ENCODE data around the gene FLACC1.

Gene FLACC1

GRCh38 chr2:201246280-201246679, 110.9 kb downstream of the FLACC1 start:
- TF ChIP-seq ZNF8 (CRISPR knock-in tag; IDR thresholded peaks at IDR 0.05), result no peak
- no peak for TF ChIP-seq ZNF565 (CRISPR knock-in tag; conservative IDR thresholded peaks at IDR 0.05; ENCODE audit: low read depth)
- TF ChIP-seq TSHZ2 (CRISPR knock-in tag; IDR thresholded peaks at IDR 0.05), result no peak
- TF ChIP-seq ZNF70 (CRISPR knock-in tag; IDR thresholded peaks at IDR 0.05), result no peak
- no peak for ATAC-seq

GRCh38 chr2:201244829-201245228, 112.3 kb downstream of the FLACC1 start:
- no peak for ATAC-seq
- no peak for TF ChIP-seq ARNTL (CRISPR knock-in tag; IDR thresholded peaks at IDR 0.05; ENCODE audit: borderline replicate concordance, low read depth)
- TF ChIP-seq ZFP3 (CRISPR knock-in tag; IDR thresholded peaks at IDR 0.05), result no peak
- TF ChIP-seq OSR1 (CRISPR knock-in tag; IDR thresholded peaks at IDR 0.05), result no peak
- no peak for TF ChIP-seq GLIS3 (CRISPR knock-in tag; IDR thresholded peaks at IDR 0.05)
- TF ChIP-seq SNAI2 (CRISPR knock-in tag; IDR thresholded peaks at IDR 0.05), result no peak
- TF ChIP-seq ZNF565 (CRISPR knock-in tag; conservative IDR thresholded peaks at IDR 0.05; ENCODE audit: low read depth), result no peak
- TF ChIP-seq RARB (CRISPR knock-in tag; IDR thresholded peaks at IDR 0.05), result no peak
- TF ChIP-seq ESRRG (CRISPR knock-in tag; IDR thresholded peaks at IDR 0.05), result no peak
- no peak for TF ChIP-seq POU6F1 (CRISPR knock-in tag; IDR thresholded peaks at IDR 0.05; ENCODE audit: borderline replicate concordance, low read depth)
- TF ChIP-seq ISL1 (CRISPR knock-in tag; IDR thresholded peaks at IDR 0.05), result no peak
- TF ChIP-seq TCF4 (CRISPR knock-in tag; IDR thresholded peaks at IDR 0.05; ENCODE audit: borderline replicate concordance), result no peak
- no peak for TF ChIP-seq ZNF70 (CRISPR knock-in tag; IDR thresholded peaks at IDR 0.05)
- TF ChIP-seq TOX (CRISPR knock-in tag; IDR thresholded peaks at IDR 0.05; ENCODE audit: borderline replicate concordance), result no peak
- no peak for TF ChIP-seq PATZ1 (CRISPR knock-in tag; IDR thresholded peaks at IDR 0.05; ENCODE audit: borderline replicate concordance)
- TF ChIP-seq CSRNP3 (CRISPR knock-in tag; IDR thresholded peaks at IDR 0.05), result no peak

GRCh38 chr2:201242571-201243277, 114.4 kb downstream of the FLACC1 start:
- no peak for ATAC-seq
- TF ChIP-seq POU6F1 (CRISPR knock-in tag; IDR thresholded peaks at IDR 0.05; ENCODE audit: borderline replicate concordance, low read depth), result no peak
- no peak for TF ChIP-seq PATZ1 (CRISPR knock-in tag; IDR thresholded peaks at IDR 0.05; ENCODE audit: borderline replicate concordance)
- TF ChIP-seq OSR1 (CRISPR knock-in tag; IDR thresholded peaks at IDR 0.05), result no peak
- no peak for TF ChIP-seq ZNF8 (CRISPR knock-in tag; IDR thresholded peaks at IDR 0.05)
- TF ChIP-seq ESRRG (CRISPR knock-in tag; IDR thresholded peaks at IDR 0.05), result no peak
- TF ChIP-seq CSRNP3 (CRISPR knock-in tag; IDR thresholded peaks at IDR 0.05), result no peak
- TF ChIP-seq TOX (CRISPR knock-in tag; IDR thresholded peaks at IDR 0.05; ENCODE audit: borderline replicate concordance), result no peak
- no peak for TF ChIP-seq CSDC2 (CRISPR knock-in tag; IDR thresholded peaks at IDR 0.05)
- TF ChIP-seq PPARA (CRISPR knock-in tag; IDR thresholded peaks at IDR 0.05; ENCODE audit: borderline replicate concordance), result no peak
- TF ChIP-seq CREB5 (CRISPR knock-in tag; IDR thresholded peaks at IDR 0.05; ENCODE audit: low read depth), result no peak
- no peak for TF ChIP-seq GLIS3 (CRISPR knock-in tag; IDR thresholded peaks at IDR 0.05)
- no peak for TF ChIP-seq ZFP30 (CRISPR knock-in tag; IDR thresholded peaks at IDR 0.05)

Data from SK-N-SH treated with all-trans-retinoic acid at 6 μM for 48 hours (cell line).